Activated CD4-positive, alpha-beta T cell treated with anti-CD3 and anti-CD28 coated beads for 1 hour (primary cell): ENCODE data around the gene OR4A5.
"Not testable (repeated sequence)": the region's sequence is repeated elsewhere in the genome, so short reads cannot be mapped to it uniquely, and the experiment has no call there.

Experiments used
- DNase-seq: peaks from one replicate; pipeline ENCODE4 v3.0.0-alpha.2; 2020

The OR4A5 gene

GRCh38 chr11:54706532-54706931, at the start of gene OR4A5:
OR4A5 (plus strand) TSS chr11:54706832; CDS start chr11:54706885, 53 bp downstream.
- not testable (repeated sequence) for DNase-seq

GRCh38 chr11:54720094-54720493, 13.5 kb downstream of the OR4A5 start:
- DNase-seq: not testable (repeated sequence)
